PC-3 (cell line): ENCODE results near the gene CACNA1E. TPM values are rescaled to one million over a fixed set of nuclear protein-coding genes. Genes with fewer than 3 reads are reported as not detected.

Source experiments
- ATAC-seq: fragments of 200-7000 bp; cut with Tn5 transposase; 2 replicates; pipeline ENCODE4 v1.9.1; 2020; ENCODE audit warnings: mild to moderate bottlenecking, moderate library complexity
- BruUV-seq: library from RNA; stranded (reverse); fragments of 400-500 nt; replicated peaks from 2 replicates; lab custom pipeline; 2021; lab: Mats Ljungman, UMichigan
- CTCF ChIA-PET: fragments of 300-600 bp; sonication (Branson Sonifier 250); formaldehyde crosslinking; loops from one replicate; lab custom pipeline; 2022; ENCODE audit warnings: antibody characterized with exemption; lab: Charles Lee
- POLR2A ChIA-PET: fragments of 300-600 bp; sonication (Branson Sonifier 250); formaldehyde crosslinking; loops from one replicate; lab custom pipeline; 2022; ENCODE audit warnings: antibody characterized with exemption; ENCODE audit not compliant: unreplicated experiment; lab: Charles Lee
- DNase-seq: peaks from one replicate; pipeline ENCODE4 v3.0.0-alpha.2; 2015
- H2AFZ ChIP-seq: fragments of 300-600 bp; sonication (generic); 2 replicates; pipeline ENCODE4 v1.6.0; 2016; ENCODE audit warnings: antibody characterized with exemption, low read length
- H3F3A ChIP-seq: fragments of 300-600 bp; sonication (generic); one replicate; pipeline ENCODE4 v1.6.0; 2017; ENCODE audit warnings: antibody characterized with exemption, low read length, control low read depth, mild to moderate bottlenecking; ENCODE audit not compliant: unreplicated experiment
- H3K27ac ChIP-seq: fragments of 300-600 bp; sonication (generic); 2 replicates; pipeline ENCODE4 v1.5.1; 2016; ENCODE audit warnings: mild to moderate bottlenecking, low read length
- H3K27me3 ChIP-seq: fragments of 300-600 bp; sonication (generic); 2 replicates; pipeline ENCODE4 v1.6.1; 2016; ENCODE audit warnings: low read length, mixed read lengths
- H3K36me3 ChIP-seq: fragments of 300-600 bp; sonication (generic); 2 replicates; pipeline ENCODE4 v1.6.1; 2016; ENCODE audit warnings: low read depth, mixed run types, low read length, mixed read lengths
- H3K4me1 ChIP-seq: fragments of 300-600 bp; sonication (generic); 2 replicates; pipeline ENCODE4 v1.5.1; 2016; ENCODE audit warnings: low read length; ENCODE audit not compliant: insufficient read depth
- H3K4me2 ChIP-seq: fragments of 300-600 bp; sonication (generic); 2 replicates; pipeline ENCODE4 v1.6.0; 2016; ENCODE audit warnings: low read length
- H3K4me3 ChIP-seq: fragments of 300-600 bp; sonication (generic); 2 replicates; pipeline ENCODE4 v1.5.1; 2016; ENCODE audit warnings: mild to moderate bottlenecking, low read length, mixed read lengths
- H3K79me2 ChIP-seq: fragments of 300-600 bp; sonication (generic); 2 replicates; pipeline ENCODE4 v1.6.1; 2017; ENCODE audit warnings: low read length, mixed read lengths
- H3K9ac ChIP-seq: fragments of 300-600 bp; sonication (generic); 2 replicates; pipeline ENCODE4 v1.6.0; 2016; ENCODE audit warnings: mild to moderate bottlenecking, low read length
- H3K9me2 ChIP-seq: fragments of 300-600 bp; sonication (generic); replicated peaks from 2 replicates; pipeline ENCODE4 v1.6.1; 2016; ENCODE audit warnings: mixed run types, low read length, mixed read lengths
- H3K9me3 ChIP-seq: fragments of 300-600 bp; sonication (generic); 2 replicates; pipeline ENCODE4 v1.6.1; 2016; ENCODE audit warnings: low read length, mixed read lengths
- H4K20me1 ChIP-seq: fragments of 300-600 bp; sonication (generic); 2 replicates; pipeline ENCODE4 v1.6.1; 2016; ENCODE audit warnings: low read length, mixed read lengths
- EZH2 ChIP-seq: fragments of 300-600 bp; sonication (generic); IDR thresholded peaks from one replicate; pipeline ENCODE4 v1.6.1; 2017; ENCODE audit warnings: antibody characterized with exemption, mild to moderate bottlenecking, low read length; ENCODE audit not compliant: unreplicated experiment
- EZH2phosphoT487 ChIP-seq: fragments of 300-600 bp; sonication (generic); IDR thresholded peaks from 2 replicates; pipeline ENCODE4 v1.6.1; 2018; ENCODE audit warnings: mild to moderate bottlenecking, antibody characterized with exemption, low read length, borderline replicate concordance
- intact Hi-C: fragments of 100-400 bp; cut with micrococcal nuclease; formaldehyde crosslinking; loops from 2 replicates; pipeline ENCODE4 v1.9.0; 2023
- total RNA-seq: library from RNA; depleted of rRNA; stranded (reverse); fragments of >200 nt; gene quantifications from 2 replicates; pipeline ENCODE4 v1.2.3, GENCODE V29; 2014
- TF ChIP-seq, protein P1 (sequence below): fragments of 300-600 bp; sonication (generic); conservative IDR thresholded peaks from 2 replicates; pipeline ENCODE4 v1.5.1; 2017; ENCODE audit warnings: antibody characterized with exemption, low read depth, mild to moderate bottlenecking, low read length

Gene CACNA1E
- total RNA-seq, 1 experiment from 2014 or later = not detected

DNA sequence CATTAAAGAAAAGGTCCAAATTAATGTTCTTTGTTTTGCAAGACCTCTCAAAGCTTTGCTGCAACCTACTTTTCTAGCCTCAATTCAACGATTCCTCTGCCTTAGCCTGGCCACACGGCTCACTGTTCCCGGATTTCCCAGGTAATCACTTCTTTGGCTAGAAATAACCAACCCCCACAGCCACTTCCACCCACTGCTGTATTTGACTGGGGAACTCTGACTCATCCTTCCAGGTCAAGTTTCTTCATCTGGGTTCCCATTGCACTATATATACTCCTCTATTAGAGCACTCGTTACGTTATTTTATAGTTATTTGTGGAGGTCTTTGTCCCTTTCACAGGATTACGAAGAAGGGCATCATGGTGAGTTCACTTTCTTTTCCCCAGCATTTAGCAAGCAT, 185.9 kb downstream of the CACNA1E start:
- Histone ChIP-seq H4K20me1 (no peaks in the 10 kb centered on the region), H3K9ac (no peak overlapping the region), H3K9me3 (no peaks in the 10 kb centered on the region), H3K4me3 (no peak overlapping the region), H3K9me2 (no peaks in the 10 kb centered on the region), H3K36me3 (no peaks in the 10 kb centered on the region), H2AFZ (no peak overlapping the region), H3K27me3 (no peaks in the 10 kb centered on the region), H3F3A (no peaks in the 10 kb centered on the region), H3K79me2 (no peaks in the 10 kb centered on the region), H3K27ac (no peak overlapping the region), H3K4me1 (no peaks in the 10 kb centered on the region), H3K4me2 (no peak overlapping the region)
- TF ChIP-seq EZH2 (no peak), EZH2phosphoT487 (no peak)
- TF ChIP-seq, protein P1, sequence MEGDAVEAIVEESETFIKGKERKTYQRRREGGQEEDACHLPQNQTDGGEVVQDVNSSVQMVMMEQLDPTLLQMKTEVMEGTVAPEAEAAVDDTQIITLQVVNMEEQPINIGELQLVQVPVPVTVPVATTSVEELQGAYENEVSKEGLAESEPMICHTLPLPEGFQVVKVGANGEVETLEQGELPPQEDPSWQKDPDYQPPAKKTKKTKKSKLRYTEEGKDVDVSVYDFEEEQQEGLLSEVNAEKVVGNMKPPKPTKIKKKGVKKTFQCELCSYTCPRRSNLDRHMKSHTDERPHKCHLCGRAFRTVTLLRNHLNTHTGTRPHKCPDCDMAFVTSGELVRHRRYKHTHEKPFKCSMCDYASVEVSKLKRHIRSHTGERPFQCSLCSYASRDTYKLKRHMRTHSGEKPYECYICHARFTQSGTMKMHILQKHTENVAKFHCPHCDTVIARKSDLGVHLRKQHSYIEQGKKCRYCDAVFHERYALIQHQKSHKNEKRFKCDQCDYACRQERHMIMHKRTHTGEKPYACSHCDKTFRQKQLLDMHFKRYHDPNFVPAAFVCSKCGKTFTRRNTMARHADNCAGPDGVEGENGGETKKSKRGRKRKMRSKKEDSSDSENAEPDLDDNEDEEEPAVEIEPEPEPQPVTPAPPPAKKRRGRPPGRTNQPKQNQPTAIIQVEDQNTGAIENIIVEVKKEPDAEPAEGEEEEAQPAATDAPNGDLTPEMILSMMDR = no peak
- intact Hi-C loops = no loop called here
- POLR2A ChIA-PET = no interaction called here
- DNase-seq (no peak), ATAC-seq (no peak)
- CTCF ChIA-PET = no interaction called here
- no TSS peak for BruUV-seq

DNA sequence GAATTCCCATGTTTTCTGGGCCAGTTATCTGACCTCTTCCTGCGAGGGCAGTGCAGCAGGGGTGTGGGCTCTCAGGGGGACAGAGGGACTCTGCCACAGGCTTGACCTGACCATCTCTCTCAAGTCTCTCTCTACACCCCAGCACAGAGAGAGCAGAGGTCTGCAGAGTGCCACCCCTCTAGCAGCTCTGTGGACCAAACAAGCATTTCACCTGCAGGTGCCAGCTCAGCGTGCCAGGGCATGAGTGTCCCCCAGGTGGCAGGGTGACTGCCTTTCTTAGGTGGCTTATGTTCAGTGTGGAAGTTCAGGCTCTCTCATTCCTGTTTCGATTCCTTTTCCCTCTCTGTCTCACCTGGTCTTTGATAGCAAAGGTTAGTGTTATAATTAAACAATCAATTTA, 191.3 kb downstream of the CACNA1E start:
- DNase-seq (no peak), ATAC-seq (no peak)
- Histone ChIP-seq H3K4me2 (no peak overlapping the region), H3K9me2 (no peaks in the 10 kb centered on the region), H3F3A (no peaks in the 10 kb centered on the region), H3K27ac (no peak overlapping the region), H3K4me1 (no peaks in the 10 kb centered on the region), H4K20me1 (no peaks in the 10 kb centered on the region), H3K9ac (no peak overlapping the region), H3K9me3 (no peaks in the 10 kb centered on the region), H2AFZ (no peak overlapping the region), H3K36me3 (no peaks in the 10 kb centered on the region), H3K79me2 (no peaks in the 10 kb centered on the region), H3K4me3 (no peak overlapping the region), H3K27me3 (no peaks in the 10 kb centered on the region)
- no TSS peak for BruUV-seq
- TF ChIP-seq EZH2 = no peak
- intact Hi-C loops = no loop called here
- POLR2A ChIA-PET = no interaction called here
- CTCF ChIA-PET = no interaction called here

DNA sequence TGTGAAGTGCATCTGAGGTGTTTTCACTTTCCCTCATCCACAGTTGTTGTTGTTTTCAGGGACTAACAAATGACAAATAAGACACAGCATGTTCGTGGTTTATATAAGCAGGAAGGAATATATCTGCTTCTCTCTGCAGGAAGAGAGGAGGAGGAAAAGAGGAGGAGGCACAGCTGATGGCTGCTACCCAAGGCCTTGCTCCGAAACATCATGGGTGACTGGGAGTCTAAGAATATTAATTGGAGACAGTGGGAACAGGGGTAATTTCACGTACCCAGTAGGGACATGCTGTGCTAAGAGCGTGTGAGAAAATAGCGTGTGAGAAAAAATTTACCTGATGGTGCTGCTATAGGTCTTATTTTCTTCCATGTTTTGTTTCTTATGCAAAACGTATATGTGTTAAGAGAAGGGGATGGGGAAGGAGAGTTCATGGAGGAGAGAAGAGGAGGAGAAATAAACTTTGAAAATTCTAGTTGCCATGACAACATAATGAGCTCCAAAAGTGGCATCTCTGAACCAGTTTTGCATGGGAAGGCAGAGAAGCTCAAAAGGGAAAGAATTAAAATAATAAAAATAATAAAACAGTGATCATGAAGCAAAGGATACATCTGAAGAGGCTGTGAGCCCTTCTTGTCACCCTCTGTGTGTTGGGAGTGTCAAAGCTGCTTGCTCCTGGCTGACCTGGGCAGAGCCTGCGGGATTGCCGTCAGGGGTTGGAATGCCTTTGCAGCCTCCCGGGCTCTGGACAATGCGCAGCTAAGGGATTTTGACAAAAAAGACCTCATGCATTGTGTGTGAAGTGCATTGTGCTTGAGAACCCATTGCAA, 192.0 kb downstream of the CACNA1E start:
- intact Hi-C loops = no loop called here
- ChIA-PET CTCF (no interaction called here), POLR2A (no interaction called here)
- Histone ChIP-seq H3F3A (no peaks in the 10 kb centered on the region), H3K79me2 (no peaks in the 10 kb centered on the region), H4K20me1 (no peaks in the 10 kb centered on the region), H3K27ac (no peak overlapping the region), H3K9me3 (no peaks in the 10 kb centered on the region), H3K36me3 (no peaks in the 10 kb centered on the region), H3K4me1 (no peaks in the 10 kb centered on the region), H3K9ac (no peak overlapping the region), H3K4me2 (no peak overlapping the region), H3K4me3 (no peak overlapping the region), H2AFZ (no peak overlapping the region), H3K27me3 (no peaks in the 10 kb centered on the region), H3K9me2 (no peaks in the 10 kb centered on the region)
- TF ChIP-seq EZH2phosphoT487 (no peak), EZH2 (no peak)
- TF ChIP-seq, protein P1 = no peak
- BruUV-seq = no TSS peak
- ATAC-seq (no peak), DNase-seq (no peak)
